Heart right ventricle (tissue), 16 donors: ENCODE data around the gene SECISBP2. TPM values are rescaled to one million over a fixed set of nuclear protein-coding genes. Genes with fewer than 3 reads are reported as not detected.
A peak's percentile ranks its signal among the peaks of the same experiment; 100 is the strongest.

Experiments used
- ATAC-seq, 8 donors: fragments of 200-7000 bp; cut with Tn5 transposase; one replicate each; pipeline ENCODE4 v1.9.1; 2020; ENCODE audit warnings: mild to moderate bottlenecking in 8 of 8, moderate library complexity in 8 of 8, moderate number of reproducible peaks in 1 of 8
- DNase-seq, 2 donors: peaks; one replicate each; pipeline ENCODE4 v3.0.0-alpha.2; 2020
- H3K27ac ChIP-seq, 10 donors: fragments of 200-600 bp; sonication (generic) in 2 of 10; one replicate each; pipeline versions ENCODE4 v1.5.0 to v1.8.0; 2020 to 2022; ENCODE audit warnings: mild to moderate bottlenecking in 3 of 10
- H3K27me3 ChIP-seq, 7 donors: fragments of 200-600 bp; one replicate each; pipeline ENCODE4 v1.8.0; 2021 to 2022; ENCODE audit warnings: mild to moderate bottlenecking in 2 of 7
- H3K36me3 ChIP-seq, 9 donors: fragments of 200-600 bp; sonication (generic) in 1 of 9; one replicate each; pipeline versions ENCODE4 v1.5.0 to v1.8.0; 2020 to 2022; ENCODE audit warnings: mild to moderate bottlenecking in 2 of 9
- H3K4me1 ChIP-seq, 9 donors: fragments of 200-600 bp; sonication (generic) in 1 of 9; one replicate each; pipeline versions ENCODE4 v1.5.0 to v1.8.0; 2020 to 2022; ENCODE audit warnings: mild to moderate bottlenecking in 4 of 9
- H3K4me3 ChIP-seq, 10 donors: fragments of 200-600 bp; sonication (generic) in 2 of 10; one replicate each; pipeline versions ENCODE4 v1.5.0 to v1.8.0; 2020 to 2022; ENCODE audit warnings: mild to moderate bottlenecking in 7 of 10, moderate library complexity in 2 of 10
- H3K9me3 ChIP-seq, 11 donors: fragments of 200-600 bp in 10 of 11; sonication (generic) in 2 of 11; one replicate each; pipeline versions ENCODE4 v1.5.0 to v1.8.0; 2013 to 2022; ENCODE audit warnings: mild to moderate bottlenecking in 2 of 11, control low read depth in 1 of 11, moderate library complexity in 1 of 11
- WGBS, 2 donors: extraction: QIAGEN DNeasy Blood & Tissue Kit; methylation state at CpG; one replicate each; pipeline ENCODE4 v1.1.7; 2013; ENCODE audit warnings: inconsistent platforms in 1 of 2; 5-methylcytosine and 5-hydroxymethylcytosine counted together
- intact Hi-C, 10 donors: fragments of 100-400 bp; cut with DNase I; formaldehyde crosslinking; loops; one replicate each; pipeline versions ENCODE4 v1.11.1 to v1.14.2; 2022
- polyA plus RNA-seq, 2 donors: library from polyadenylated mRNA; stranded (reverse); fragments of 200-250 nt; gene quantifications; one replicate each; pipeline ENCODE4 v1.2.3, GENCODE V29; 2013
- total RNA-seq, 10 donors: library from RNA; stranded (reverse); fragmentation: NEBNext Ultra II Directional in 3 of 10; extraction: Animal tissue kit (Norgen Biotek cat#: 25700) in 3 of 10; gene quantifications; one replicate each; pipeline versions ENCODE4 v1.2.1 to v1.2.4, GENCODE V29; 2021 to 2023
- TF ChIP-seq, protein P1 (sequence below), 9 donors: fragments of 200-600 bp; sonication (generic) in 2 of 9; IDR thresholded peaks; one replicate each; pipeline versions ENCODE4 v1.5.0 to v1.8.0; 2021 to 2022; ENCODE audit warnings: antibody characterized with exemption in 9 of 9, mild to moderate bottlenecking in 5 of 9, moderate library complexity in 1 of 9
- donor health status: Arrhythmogenic right ventricular cardiomyopathy.
- donor health status: ischemic (EF 13 %, LVEDD 7.1; RV severe dilation, severe dysfunction).
- donor health status: healthy with polysubstance abuse.
- donor health status: DM: no; HTN: yes; CAD: no.
- donor health status: DM: no; HTN: no; CAD: no.
- donor health status: ischemic (EF 25% LVEDD 6.9; RV normal size, moderate dysfunction).
- donor health status: ischemic (EF 25% LVEDD 5.7; RV mildly dilated, moderate dysfunction).
- donor health status: healthy.
- donor health status: DM: yes; HTN: yes; CAD: no.
- donor health status: Ischemic cardiomyopathy.
- donor health status: ischemic (EF 35%, LVEDD 5.7; RV mildly dilated, moderate dysfunction).
- donor health status: nonischemic (EF 11% LVEDD 7.7; RV severe dilation, severe dysfunction).
- donor health status: DM: yes; HTN: yes; CAD: no.
- donor health status: PGD.
- donor health status: ischemic (EF 29% LVEDD 5.4; RV normal size, mild dysfunction).
- donor health status: nonischemic (EF 23%, LVEDD 6.1; RV moderate dilation, normal function).

SECISBP2 gene
- total and polyA plus RNA-seq, 12 donors = 13.9 to 20.1 (median 17.0) TPM

DNA sequence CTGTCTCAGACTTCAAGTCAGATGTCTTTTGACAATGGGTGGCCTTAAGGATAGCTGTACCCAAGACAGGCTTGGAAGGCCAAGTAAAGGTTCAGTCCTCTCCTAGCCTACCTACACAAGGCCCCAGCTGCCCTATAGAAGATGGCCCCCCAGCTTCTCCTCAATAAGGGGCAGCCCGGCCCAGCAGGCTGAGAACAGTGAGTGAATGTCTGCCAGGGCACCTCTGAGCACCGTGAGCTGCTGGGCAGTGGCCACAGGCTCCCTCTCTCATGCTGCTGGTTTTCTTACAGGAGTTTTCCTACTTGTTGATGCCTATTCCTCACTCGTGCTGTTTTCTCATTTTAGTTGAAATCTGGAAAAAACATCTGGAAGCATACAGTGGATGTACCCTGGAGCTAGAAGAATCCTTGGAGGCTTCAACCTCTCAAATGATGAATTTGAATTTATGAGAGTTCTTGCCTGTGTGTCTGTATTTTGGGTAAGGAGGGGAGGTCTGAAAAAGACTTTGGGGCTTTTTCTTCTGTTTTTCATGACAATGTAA, 40.1 kb downstream of the SECISBP2 start:
- H3K36me3 ChIP-seq = peaks cover 0 to 100% (median 59%) of the 10 kb centered on the region in 9 donors
- peak overlapping the region in 2 of 10 donors; percentile 9 to 79 for H3K27ac ChIP-seq
- ATAC-seq = no peak
- DNase-seq = no peak
- TF ChIP-seq, protein P1, sequence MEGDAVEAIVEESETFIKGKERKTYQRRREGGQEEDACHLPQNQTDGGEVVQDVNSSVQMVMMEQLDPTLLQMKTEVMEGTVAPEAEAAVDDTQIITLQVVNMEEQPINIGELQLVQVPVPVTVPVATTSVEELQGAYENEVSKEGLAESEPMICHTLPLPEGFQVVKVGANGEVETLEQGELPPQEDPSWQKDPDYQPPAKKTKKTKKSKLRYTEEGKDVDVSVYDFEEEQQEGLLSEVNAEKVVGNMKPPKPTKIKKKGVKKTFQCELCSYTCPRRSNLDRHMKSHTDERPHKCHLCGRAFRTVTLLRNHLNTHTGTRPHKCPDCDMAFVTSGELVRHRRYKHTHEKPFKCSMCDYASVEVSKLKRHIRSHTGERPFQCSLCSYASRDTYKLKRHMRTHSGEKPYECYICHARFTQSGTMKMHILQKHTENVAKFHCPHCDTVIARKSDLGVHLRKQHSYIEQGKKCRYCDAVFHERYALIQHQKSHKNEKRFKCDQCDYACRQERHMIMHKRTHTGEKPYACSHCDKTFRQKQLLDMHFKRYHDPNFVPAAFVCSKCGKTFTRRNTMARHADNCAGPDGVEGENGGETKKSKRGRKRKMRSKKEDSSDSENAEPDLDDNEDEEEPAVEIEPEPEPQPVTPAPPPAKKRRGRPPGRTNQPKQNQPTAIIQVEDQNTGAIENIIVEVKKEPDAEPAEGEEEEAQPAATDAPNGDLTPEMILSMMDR (IDR thresholded peaks at IDR 0.05) = no peak
- WGBS, 2 donors = 79 to 81% methylated on average over 3 of the region's 3 CpGs
- no peaks in the 10 kb centered on the region for H3K27me3 ChIP-seq
- no peaks in the 10 kb centered on the region for H3K9me3 ChIP-seq
- H3K4me3 ChIP-seq = no peak overlapping the region
- H3K4me1 ChIP-seq = peaks cover 5 to 40% (median 24%) of the 10 kb centered on the region in 9 donors
- intact Hi-C loops = loop anchor here in 1 of 10 donors (10.0 kb wide), 1 partner anchor 186 kb away; no protein-coding TSS in a partner anchor

DNA sequence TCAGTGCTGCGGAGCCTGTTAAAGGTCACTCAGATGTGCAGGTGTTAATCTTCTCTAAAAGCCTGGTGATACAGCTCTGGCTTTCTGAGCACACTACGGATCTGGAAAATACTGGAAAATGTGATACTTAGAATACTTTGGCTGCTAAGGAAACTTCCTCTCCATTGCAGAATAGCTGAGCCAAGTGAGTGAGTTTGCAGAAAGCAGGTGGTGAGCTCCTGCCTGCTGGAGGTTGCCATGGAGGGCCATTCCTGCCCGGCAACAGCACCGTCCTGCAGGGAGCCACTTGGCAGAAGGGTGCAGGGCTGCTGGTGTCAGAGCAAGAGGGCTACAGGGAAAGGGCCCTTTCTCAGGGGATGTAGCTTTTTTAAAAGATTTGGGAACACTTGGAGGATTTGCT, 40.7 kb downstream of the SECISBP2 start:
- Histone ChIP-seq H3K4me1 (peaks cover 5 to 35% (median 24%) of the 10 kb centered on the region in 9 donors), H3K36me3 (peaks cover 0 to 100% (median 55%) of the 10 kb centered on the region in 9 donors), H3K9me3 (no peaks in the 10 kb centered on the region), H3K27me3 (no peaks in the 10 kb centered on the region), H3K27ac (peak overlapping the region in 4 of 10 donors; percentile 22 to 79 (median 58)), H3K4me3 (no peak overlapping the region)
- intact Hi-C loops = loop anchor here in 1 of 10 donors (10.0 kb wide), 1 partner anchor 186 kb away; no protein-coding TSS in a partner anchor
- peak in 6 of 8 donors; percentile 39 to 86 (median 70) for ATAC-seq
- peak in 1 of 2 donors; percentile 40 for DNase-seq
- TF ChIP-seq, protein P1 (IDR thresholded peaks at IDR 0.05) = no peak
- WGBS, 2 donors = 54 to 55% methylated on average over 4 of the region's 4 CpGs

DNA sequence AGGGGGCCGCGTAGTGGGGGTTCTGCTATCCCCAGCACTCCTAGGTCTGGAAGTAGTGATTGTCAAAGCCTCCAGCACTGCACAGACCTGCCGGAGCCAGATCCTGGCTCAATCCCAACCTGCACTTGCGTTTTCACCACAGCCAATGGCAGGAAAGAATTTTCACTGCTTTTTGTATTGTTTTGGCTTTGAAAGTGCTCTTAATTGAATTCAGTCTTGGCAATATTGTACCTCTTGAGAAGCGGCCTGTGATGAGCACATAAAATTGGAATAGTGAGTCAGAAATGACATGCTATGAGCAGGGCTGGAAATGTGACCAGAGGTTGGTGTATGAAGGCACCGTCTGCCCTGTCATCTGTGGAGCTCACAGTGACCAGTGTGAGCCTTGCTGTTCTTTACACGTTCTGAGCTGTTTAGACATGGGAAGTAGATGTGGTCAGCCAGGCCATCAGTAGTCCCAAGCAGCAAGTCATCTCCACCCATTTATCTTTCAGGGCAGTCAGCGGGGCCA, 41.5 kb downstream of the SECISBP2 start:
- Histone ChIP-seq H3K4me1 (peaks cover 5 to 28% (median 24%) of the 10 kb centered on the region in 9 donors), H3K27ac (peak overlapping the region in 7 of 10 donors; percentile 20 to 79 (median 30)), H3K9me3 (no peaks in the 10 kb centered on the region), H3K36me3 (peaks cover 0 to 93% (median 46%) of the 10 kb centered on the region in 9 donors), H3K4me3 (no peak overlapping the region), H3K27me3 (no peaks in the 10 kb centered on the region)
- intact Hi-C loops = loop anchor here in 1 of 10 donors (10.0 kb wide), 1 partner anchor 185 kb away; no protein-coding TSS in a partner anchor
- ATAC-seq = peak in 5 of 8 donors; percentile 41 to 65 (median 49)
- TF ChIP-seq, protein P1 (IDR thresholded peaks at IDR 0.05) = no peak
- no peak for DNase-seq
- WGBS, 2 donors = 60 to 67% methylated on average over 8 of the region's 8 CpGs

DNA sequence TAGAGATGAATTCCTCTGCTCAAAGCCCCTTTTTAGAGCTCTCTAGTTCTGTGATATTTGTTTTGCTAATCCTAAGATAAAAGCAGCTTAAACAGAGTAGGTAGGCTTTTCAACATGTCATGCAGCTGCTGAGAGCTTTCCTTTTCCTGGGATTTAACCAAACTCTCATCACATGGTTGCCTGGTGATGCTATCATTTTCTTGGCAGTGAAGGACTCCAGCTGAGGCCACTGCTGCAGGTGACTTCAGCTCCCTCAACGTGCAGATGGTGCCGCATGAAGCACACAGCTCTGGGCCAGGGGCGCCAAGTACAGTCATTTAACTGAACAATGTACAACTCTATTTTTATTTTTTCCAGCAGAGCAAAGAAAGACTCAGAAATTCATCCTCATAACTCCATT, 42.2 kb downstream of the SECISBP2 start:
- intact Hi-C loops = no loop called here
- H3K36me3 ChIP-seq = peaks cover 0 to 86% (median 41%) of the 10 kb centered on the region in 9 donors
- H3K27me3 ChIP-seq = no peaks in the 10 kb centered on the region
- peaks cover 5 to 28% (median 24%) of the 10 kb centered on the region in 9 donors for H3K4me1 ChIP-seq
- no peaks in the 10 kb centered on the region for H3K9me3 ChIP-seq
- peak in 3 of 8 donors; percentile 13 to 51 (median 48) for ATAC-seq
- no peak overlapping the region for H3K4me3 ChIP-seq
- DNase-seq = no peak
- WGBS, 2 donors = 49 to 53% methylated on average over 3 of the region's 3 CpGs
- H3K27ac ChIP-seq = peak overlapping the region in 5 of 10 donors; percentile 20 to 79 (median 35)
- TF ChIP-seq, protein P1 (IDR thresholded peaks at IDR 0.05) = no peak
